Calu3 (cell line): ENCODE results near the gene MYF5. TPM values are rescaled to one million over a fixed set of nuclear protein-coding genes. Genes with fewer than 3 reads are reported as not detected.
"Not testable (repeated sequence)": the region's sequence is repeated elsewhere in the genome, so short reads cannot be mapped to it uniquely, and the experiment has no call there.

Experiments used
- Bru-seq: library from RNA; stranded (reverse); fragments of 400-500 nt; gene quantifications from one replicate; lab custom pipeline; 2021; lab: Mats Ljungman, UMichigan
- BruChase-seq, 2 experiments: library from RNA; stranded (reverse); fragments of 400-500 nt; gene quantifications; one replicate each; lab custom pipeline; 2021; lab: Mats Ljungman, UMichigan
- BruUV-seq: library from RNA; stranded (reverse); fragments of 400-500 nt; replicated peaks from 2 replicates; lab custom pipeline; 2021; lab: Mats Ljungman, UMichigan
- CTCF ChIA-PET: fragments of 300-600 bp; sonication (Branson Sonifier 250); formaldehyde crosslinking; loops from one replicate; lab custom pipeline; 2022; ENCODE audit warnings: antibody characterized with exemption; lab: Charles Lee
- DNase-seq: peaks from one replicate; pipeline ENCODE4 v3.0.0; 2022
- H3K27ac Mint-ChIP-seq: one replicate; pipeline ENCODE4 v1.8.0; 2022; ENCODE audit warnings: mixed read lengths; ENCODE audit not compliant: unreplicated experiment
- H3K27me3 Mint-ChIP-seq: one replicate; pipeline ENCODE4 v1.8.0; 2022; ENCODE audit warnings: mixed read lengths; ENCODE audit not compliant: unreplicated experiment
- H3K36me3 Mint-ChIP-seq: one replicate; pipeline ENCODE4 v1.8.0; 2022; ENCODE audit warnings: mild to moderate bottlenecking, moderate library complexity, mixed read lengths; ENCODE audit not compliant: insufficient read depth, unreplicated experiment
- H3K4me1 Mint-ChIP-seq: one replicate; pipeline ENCODE4 v1.8.0; 2022; ENCODE audit warnings: mild to moderate bottlenecking, low read depth, mixed read lengths; ENCODE audit not compliant: unreplicated experiment
- H3K4me3 Mint-ChIP-seq: one replicate; pipeline ENCODE4 v1.8.0; 2022; ENCODE audit warnings: mild to moderate bottlenecking, low read depth, moderate library complexity, mixed read lengths; ENCODE audit not compliant: unreplicated experiment
- H3K9me3 Mint-ChIP-seq: one replicate; pipeline ENCODE4 v1.8.0; 2022; ENCODE audit warnings: low read depth, mixed read lengths; ENCODE audit not compliant: unreplicated experiment
- intact Hi-C: fragments of 100-400 bp; cut with micrococcal nuclease; formaldehyde crosslinking; loops from one replicate; pipeline ENCODE4 v1.10.0; 2022; ENCODE audit not compliant: unreplicated experiment
- long read RNA-seq: library from polyadenylated mRNA; stranded (forward); transcript quantifications from one replicate; pipeline ENCODE4 v2.0.0, GENCODE V29; 2022
- total RNA-seq: library from RNA; stranded (reverse); gene quantifications from 2 replicates; pipeline ENCODE4 v1.2.3, GENCODE V29; 2022
- TF ChIP-seq, protein P1 (sequence below): fragments of 200-600 bp; IDR thresholded peaks from one replicate; pipeline ENCODE4 v1.8.0; 2022; ENCODE audit warnings: antibody characterized with exemption; ENCODE audit not compliant: unreplicated experiment

The MYF5 gene
- total RNA-seq = not detected in 2 replicates
- not detected for Bru-seq, nascent RNA
- not detected for BruChase-seq, experiment 1, labeled RNA remaining after a 6-hour chase
- BruChase-seq, experiment 2, labeled RNA remaining after a 2-hour chase = not detected
- long read RNA-seq = 0 reads

DNA sequence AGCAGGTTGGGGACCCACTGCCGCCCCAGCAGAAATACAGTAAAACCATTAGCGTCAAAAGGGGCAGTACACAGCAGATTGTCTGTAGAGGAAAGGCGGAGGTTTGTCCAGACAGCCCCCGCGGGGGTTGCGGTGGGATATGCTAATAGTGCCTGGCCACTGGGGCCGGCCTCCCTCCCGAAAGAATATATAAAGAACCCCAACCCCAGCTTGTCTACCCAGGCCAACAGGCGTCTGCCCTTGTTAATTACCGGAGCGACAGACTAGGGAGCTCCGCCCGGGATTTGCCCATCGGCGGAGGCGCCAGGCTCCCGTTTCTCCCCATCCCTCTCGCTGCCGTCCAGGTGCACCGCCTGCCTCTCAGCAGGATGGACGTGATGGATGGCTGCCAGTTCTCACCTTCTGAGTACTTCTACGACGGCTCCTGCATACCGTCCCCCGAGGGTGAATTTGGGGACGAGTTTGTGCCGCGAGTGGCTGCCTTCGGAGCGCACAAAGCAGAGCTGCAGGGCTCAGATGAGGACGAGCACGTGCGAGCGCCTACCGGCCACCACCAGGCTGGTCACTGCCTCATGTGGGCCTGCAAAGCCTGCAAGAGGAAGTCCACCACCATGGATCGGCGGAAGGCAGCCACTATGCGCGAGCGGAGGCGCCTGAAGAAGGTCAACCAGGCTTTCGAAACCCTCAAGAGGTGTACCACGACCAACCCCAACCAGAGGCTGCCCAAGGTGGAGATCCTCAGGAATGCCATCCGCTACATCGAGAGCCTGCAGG is at the start of gene MYF5:
TSS of gene MYF5 (plus strand) at position 217 of the 774 bp plus-strand sequence. CDS start at position 369, 152 bp downstream.
- Mint-ChIP-seq H3K27ac (no peak within 1 kb of the TSS), H3K4me1 (no peaks in the 10 kb centered on the region), H3K27me3 (no peaks in the 10 kb centered on the region), H3K9me3 (no peaks in the 10 kb centered on the region), H3K36me3 (no peaks in the 10 kb centered on the region), H3K4me3 (no peak within 1 kb of the TSS)
- TF ChIP-seq, protein P1, sequence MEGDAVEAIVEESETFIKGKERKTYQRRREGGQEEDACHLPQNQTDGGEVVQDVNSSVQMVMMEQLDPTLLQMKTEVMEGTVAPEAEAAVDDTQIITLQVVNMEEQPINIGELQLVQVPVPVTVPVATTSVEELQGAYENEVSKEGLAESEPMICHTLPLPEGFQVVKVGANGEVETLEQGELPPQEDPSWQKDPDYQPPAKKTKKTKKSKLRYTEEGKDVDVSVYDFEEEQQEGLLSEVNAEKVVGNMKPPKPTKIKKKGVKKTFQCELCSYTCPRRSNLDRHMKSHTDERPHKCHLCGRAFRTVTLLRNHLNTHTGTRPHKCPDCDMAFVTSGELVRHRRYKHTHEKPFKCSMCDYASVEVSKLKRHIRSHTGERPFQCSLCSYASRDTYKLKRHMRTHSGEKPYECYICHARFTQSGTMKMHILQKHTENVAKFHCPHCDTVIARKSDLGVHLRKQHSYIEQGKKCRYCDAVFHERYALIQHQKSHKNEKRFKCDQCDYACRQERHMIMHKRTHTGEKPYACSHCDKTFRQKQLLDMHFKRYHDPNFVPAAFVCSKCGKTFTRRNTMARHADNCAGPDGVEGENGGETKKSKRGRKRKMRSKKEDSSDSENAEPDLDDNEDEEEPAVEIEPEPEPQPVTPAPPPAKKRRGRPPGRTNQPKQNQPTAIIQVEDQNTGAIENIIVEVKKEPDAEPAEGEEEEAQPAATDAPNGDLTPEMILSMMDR = no peak
- no TSS peak for BruUV-seq
- CTCF ChIA-PET = no interaction called here
- no peak for DNase-seq
- intact Hi-C loops = no loop called here

DNA sequence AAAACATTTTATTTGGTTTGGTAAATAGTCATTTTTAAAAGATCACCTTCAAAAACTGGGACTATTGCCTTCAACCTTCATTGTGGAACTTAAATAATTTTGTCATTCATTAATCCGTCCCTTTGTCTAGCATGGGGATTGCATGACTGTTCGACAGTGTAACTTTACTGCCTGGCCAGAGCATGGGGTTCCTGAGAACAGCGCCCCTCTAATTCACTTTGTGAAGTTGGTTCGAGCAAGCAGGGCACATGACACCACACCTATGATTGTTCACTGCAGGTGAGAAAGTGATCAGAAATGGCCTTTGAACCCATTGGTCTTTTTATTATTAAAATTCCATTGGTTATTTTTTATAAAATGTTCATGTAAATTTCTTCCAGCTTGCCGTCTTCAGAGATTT is 46.5 kb upstream of the MYF5 start:
- DNase-seq = no peak
- CTCF ChIA-PET = no interaction called here
- H3K27ac Mint-ChIP-seq = no peak overlapping the region
- no peaks in the 10 kb centered on the region for H3K36me3 Mint-ChIP-seq
- no peak overlapping the region for H3K4me3 Mint-ChIP-seq
- H3K4me1 Mint-ChIP-seq = no peaks in the 10 kb centered on the region
- BruUV-seq = no TSS peak
- intact Hi-C loops = no loop called here
- no peaks in the 10 kb centered on the region for H3K27me3 Mint-ChIP-seq
- peaks cover 3% of the 10 kb centered on the region for H3K9me3 Mint-ChIP-seq
- TF ChIP-seq, protein P1 = no peak

DNA sequence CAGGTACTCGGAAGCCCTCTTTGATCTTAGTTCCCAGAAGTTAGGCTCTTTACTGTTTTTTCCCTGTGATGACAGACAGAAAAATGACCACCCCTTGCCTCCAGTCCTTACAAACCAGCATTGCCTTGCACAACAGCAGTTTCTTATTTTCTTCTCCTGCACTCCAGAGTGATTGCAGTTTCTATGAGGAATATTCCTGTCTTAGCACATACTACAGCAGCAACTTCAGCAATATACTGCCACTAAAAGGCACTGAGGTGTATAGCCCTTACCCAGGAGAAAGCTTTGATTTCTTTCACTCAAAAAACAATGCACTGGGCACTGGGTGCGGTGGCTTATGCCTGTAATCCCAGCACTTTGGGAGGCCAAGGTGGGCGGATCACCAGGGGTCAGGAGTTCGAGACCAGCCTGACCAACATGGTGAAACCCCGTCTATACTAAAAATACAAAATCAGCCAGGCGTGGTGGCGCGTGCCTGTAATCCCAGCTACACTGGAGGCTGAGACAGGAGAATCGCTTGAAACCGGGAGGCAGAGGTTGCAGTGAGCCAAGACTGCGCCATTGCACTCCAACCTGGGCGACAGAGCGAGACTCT is 40.6 kb upstream of the MYF5 start:
- CTCF ChIA-PET, DNase-seq, H3K9me3 Mint-ChIP-seq, H3K27me3 Mint-ChIP-seq, H3K4me3 Mint-ChIP-seq, BruUV-seq, H3K4me1 Mint-ChIP-seq, intact Hi-C loops, H3K27ac Mint-ChIP-seq, H3K36me3 Mint-ChIP-seq: not testable (repeated sequence)

DNA sequence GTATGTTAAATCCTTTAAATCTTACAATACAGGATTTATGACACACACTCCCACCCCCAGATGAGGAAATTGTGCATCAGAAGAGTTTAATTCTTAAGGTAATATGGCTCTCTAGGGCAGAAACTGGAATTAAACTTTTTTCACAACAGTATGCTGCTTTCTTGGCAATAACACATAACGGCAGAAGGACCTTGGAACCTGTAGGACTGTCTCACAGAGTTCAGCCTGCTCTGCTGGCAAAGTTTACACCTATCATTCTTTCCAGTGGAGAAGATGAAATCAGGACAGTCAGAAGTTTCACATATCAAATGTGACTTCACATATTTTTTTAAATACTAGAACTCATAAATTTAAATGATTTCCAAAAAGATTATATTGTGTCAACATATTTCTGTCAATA is 39.9 kb upstream of the MYF5 start:
- BruUV-seq = no TSS peak
- intact Hi-C loops = no loop called here
- DNase-seq = no peak
- Mint-ChIP-seq H3K9me3 (no peaks in the 10 kb centered on the region), H3K4me1 (no peaks in the 10 kb centered on the region), H3K36me3 (no peaks in the 10 kb centered on the region), H3K27me3 (no peaks in the 10 kb centered on the region), H3K27ac (no peak overlapping the region), H3K4me3 (no peak overlapping the region)
- TF ChIP-seq, protein P1 = no peak
- CTCF ChIA-PET = no interaction called here
